DOHH2 (cell line): Measurements from ENCODE around the gene GPATCH11.

ENCODE experiments used
- H3F3A ChIP-seq: fragments of 200-600 bp; sonication (generic), shearing (Covaris generic); 2 replicates; pipeline ENCODE4 v1.6.0; 2016; ENCODE audit warnings: antibody characterized with exemption, mild to moderate bottlenecking; ENCODE audit not compliant: control insufficient read depth, insufficient read depth
- H3K27ac ChIP-seq: fragments of 200-600 bp; sonication (generic); 2 replicates; pipeline ENCODE4 v1.5.1; 2014; ENCODE audit warnings: low read depth, mild to moderate bottlenecking, low read length, moderate library complexity
- H3K27me3 ChIP-seq: fragments of 200-600 bp; sonication (generic); 2 replicates; pipeline ENCODE4 v1.6.1; 2014; ENCODE audit warnings: mild to moderate bottlenecking, low read length, mixed read lengths; ENCODE audit not compliant: control insufficient read depth
- H3K36me3 ChIP-seq: fragments of 200-600 bp; sonication (generic); 2 replicates; pipeline ENCODE4 v1.6.1; 2014; ENCODE audit warnings: mild to moderate bottlenecking, low read length, moderate library complexity, mixed read lengths; ENCODE audit not compliant: control insufficient read depth
- H3K4me1 ChIP-seq: fragments of 200-600 bp; sonication (generic); 2 replicates; pipeline ENCODE4 v1.6.1; 2014; ENCODE audit warnings: mild to moderate bottlenecking, low read length, mixed read lengths; ENCODE audit not compliant: control insufficient read depth
- H3K4me2 ChIP-seq: fragments of 200-600 bp; sonication (generic); 2 replicates; pipeline ENCODE4 v1.6.0; 2014; ENCODE audit warnings: mild to moderate bottlenecking, low read length, moderate library complexity
- H3K4me3 ChIP-seq: fragments of 200-600 bp; sonication (generic); 2 replicates; pipeline ENCODE4 v1.5.1; 2014; ENCODE audit warnings: mild to moderate bottlenecking, low read length, mixed read lengths
- H3K79me2 ChIP-seq: fragments of 200-600 bp; sonication (generic); 2 replicates; pipeline ENCODE4 v1.6.1; 2014; ENCODE audit warnings: mild to moderate bottlenecking, low read length, mixed read lengths; ENCODE audit not compliant: control insufficient read depth
- H3K9me2 ChIP-seq: fragments of 200-600 bp; sonication (generic); replicated peaks from 2 replicates; pipeline ENCODE4 v1.6.1; 2014; ENCODE audit warnings: mild to moderate bottlenecking, low read length, mixed read lengths; ENCODE audit not compliant: control insufficient read depth
- H3K9me3 ChIP-seq: fragments of 200-600 bp; sonication (generic); 2 replicates; pipeline ENCODE4 v1.6.1; 2014; ENCODE audit warnings: antibody characterized with exemption, low read length, mixed read lengths; ENCODE audit not compliant: control insufficient read depth, insufficient read depth
- H4K20me1 ChIP-seq: fragments of 200-600 bp; sonication (generic); 2 replicates; pipeline ENCODE4 v1.6.0; 2014; ENCODE audit warnings: low read depth, mild to moderate bottlenecking, antibody characterized with exemption, low read length, moderate library complexity; ENCODE audit not compliant: control insufficient read depth, insufficient read depth
- CTCF ChIP-seq: fragments of 200-600 bp; sonication (generic); IDR thresholded peaks from one replicate; pipeline ENCODE4 v1.5.1; 2014; ENCODE audit warnings: antibody characterized with exemption, mild to moderate bottlenecking, low read depth, low read length; ENCODE audit not compliant: poor library complexity, severe bottlenecking
- EZH2phosphoT487 ChIP-seq: fragments of 200-600 bp; sonication (generic); IDR thresholded peaks from 2 replicates; pipeline ENCODE4 v1.6.1; 2017; ENCODE audit warnings: borderline replicate concordance, mild to moderate bottlenecking, antibody characterized with exemption, low read length, moderate library complexity, mixed read lengths

GPATCH11 gene

GRCh38 chr2:37070931-37071330, 13.4 kb upstream of the GPATCH11 start:
- Histone ChIP-seq H3K4me1 (no peaks in the 10 kb centered on the region), H3K4me2 (no peak overlapping the region), H3K4me3 (no peak overlapping the region), H3K27ac (no peak overlapping the region), H3K9me3 (no peaks in the 10 kb centered on the region), H3K27me3 (no peaks in the 10 kb centered on the region), H3K36me3 (peaks cover 48% of the 10 kb centered on the region), H3F3A (peaks cover 3% of the 10 kb centered on the region; the same call in 1 of the 2 replicates), H4K20me1 (no peaks in the 10 kb centered on the region), H3K9me2 (no peaks in the 10 kb centered on the region), H3K79me2 (no peaks in the 10 kb centered on the region)
- TF ChIP-seq EZH2phosphoT487 (no peak), CTCF (no peak)

- H3K27ac ChIP-seq, result no peak overlapping the region
Observed at GRCh38 chr2:37080266-37080665, 4.1 kb upstream of the GPATCH11 start.

GRCh38 chr2:37080689-37081088, 3.6 kb upstream of the GPATCH11 start:
- no peak overlapping the region for H3K4me3 ChIP-seq
- no peaks in the 10 kb centered on the region for H3F3A ChIP-seq
- H3K9me3 ChIP-seq, result no peaks in the 10 kb centered on the region
- H3K36me3 ChIP-seq, result peaks cover 44% of the 10 kb centered on the region
- peaks cover 35% of the 10 kb centered on the region for H3K79me2 ChIP-seq
- no peak overlapping the region for H3K27ac ChIP-seq
- H3K4me2 ChIP-seq, result peak overlapping the region; percentile 23; the same call in 1 of the 2 replicates
- H3K27me3 ChIP-seq, result no peaks in the 10 kb centered on the region
- TF ChIP-seq CTCF (no peak), EZH2phosphoT487 (no peak)
- H3K4me1 ChIP-seq, result peaks cover 34% of the 10 kb centered on the region
- H3K9me2 ChIP-seq, result no peaks in the 10 kb centered on the region
- no peaks in the 10 kb centered on the region for H4K20me1 ChIP-seq

More at GRCh38 chr2:37080266-37080665, 4.1 kb upstream of the GPATCH11 start:
- peaks cover 31% of the 10 kb centered on the region for H3K79me2 ChIP-seq
- H3K4me3 ChIP-seq, result no peak overlapping the region
- no peaks in the 10 kb centered on the region for H3F3A ChIP-seq
- H3K9me2 ChIP-seq, result no peaks in the 10 kb centered on the region
- H3K36me3 ChIP-seq, result peaks cover 44% of the 10 kb centered on the region
- H3K27me3 ChIP-seq, result no peaks in the 10 kb centered on the region
- H3K4me2 ChIP-seq, result peak overlapping the region; percentile 23; the same call in 1 of the 2 replicates
- H4K20me1 ChIP-seq, result no peaks in the 10 kb centered on the region
- peaks cover 30% of the 10 kb centered on the region for H3K4me1 ChIP-seq
- TF ChIP-seq CTCF, result no peak
- TF ChIP-seq EZH2phosphoT487, result no peak
- H3K9me3 ChIP-seq, result no peaks in the 10 kb centered on the region
